Activated CD8-positive, alpha-beta memory T cell treated with anti-CD3 and anti-CD28 coated beads, Interleukin-2, amount 10 ng/mL, durations not matched to agents 7 days and 5 days (primary cell): ENCODE data around the gene CUL9. TPM values are rescaled to one million over a fixed set of nuclear protein-coding genes. Genes with fewer than 3 reads are reported as not detected.

Source experiments
- ATAC-seq: fragments of 150-1000 bp; cut with Tn5 transposase; one replicate; pipeline ENCODE4 v1.10.0; 2021; ENCODE audit warnings: moderate library complexity
- CTCF ChIA-PET: fragments of 350-600 bp; sonication (Branson Sonifier 250); formaldehyde crosslinking; loops from one replicate; lab custom pipeline; 2021; ENCODE audit warnings: antibody characterized with exemption; lab: Charles Lee
- DNase-seq: peaks from one replicate; pipeline ENCODE4 v3.0.0-alpha.2; 2020
- H3K27ac Mint-ChIP-seq: one replicate; pipeline ENCODE4 v1.8.0; 2021; ENCODE audit warnings: mild to moderate bottlenecking, mixed read lengths
- H3K27me3 Mint-ChIP-seq: one replicate; pipeline ENCODE4 v1.8.0; 2021; ENCODE audit warnings: mixed read lengths
- H3K36me3 Mint-ChIP-seq: one replicate; pipeline ENCODE4 v1.8.0; 2021; ENCODE audit warnings: mild to moderate bottlenecking, mixed read lengths
- H3K4me1 Mint-ChIP-seq: one replicate; pipeline ENCODE4 v1.8.0; 2021; ENCODE audit warnings: mixed read lengths
- H3K4me3 Mint-ChIP-seq: one replicate; pipeline ENCODE4 v1.8.0; 2021; ENCODE audit warnings: mild to moderate bottlenecking, moderate library complexity, mixed read lengths
- H3K9me3 Mint-ChIP-seq: one replicate; pipeline ENCODE4 v1.8.0; 2022; ENCODE audit warnings: low read depth, mixed read lengths
- total RNA-seq, 2 experiments: library from RNA; stranded (reverse); gene quantifications; one replicate each; pipeline ENCODE4 v1.2.3, GENCODE V29; 2021

The CUL9 gene
- total RNA-seq, 2 experiments from 2014 or later: 49.9 to 71.3 TPM

DNA sequence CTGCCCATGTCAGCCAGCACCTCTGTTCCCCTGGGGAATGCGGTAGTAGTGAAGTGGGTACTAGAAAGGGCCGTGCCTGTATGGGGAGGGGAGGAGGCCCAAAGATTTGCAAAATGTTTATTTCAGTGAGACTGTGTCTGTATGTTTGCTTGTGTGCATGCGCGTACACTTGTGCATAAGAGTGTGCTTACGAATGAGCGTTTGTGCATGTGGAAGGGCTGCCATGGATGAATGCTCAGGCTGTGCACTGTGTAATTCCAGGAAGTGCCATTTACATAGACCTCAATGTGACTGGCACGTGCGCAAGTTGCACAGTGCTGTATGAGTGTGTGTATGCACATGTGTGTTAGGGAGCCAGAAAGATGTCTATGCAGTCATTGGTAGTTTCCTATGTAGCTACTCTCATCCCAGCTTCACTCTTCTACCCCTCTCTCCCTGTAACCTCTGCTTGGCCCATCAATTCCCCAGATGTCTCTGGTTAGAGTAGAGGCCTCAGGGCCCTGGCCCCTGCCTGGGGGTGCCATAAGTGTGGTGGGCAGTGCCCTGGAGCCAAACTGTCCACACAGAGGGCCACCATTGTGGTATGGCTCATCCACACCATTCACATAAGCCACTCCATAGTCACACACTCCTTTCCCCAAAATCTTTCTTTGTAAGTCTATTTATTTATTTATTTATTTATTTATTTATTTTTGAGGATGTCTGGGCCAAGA lies 89.3 kb downstream of the CUL9 start:
- H3K4me3 Mint-ChIP-seq: no peak overlapping the region
- H3K27ac Mint-ChIP-seq: no peak overlapping the region
- CTCF ChIA-PET: interaction anchor here (1.1 kb wide), 1 partner anchor 116 kb away, joined by 3 read pairs; no protein-coding TSS in a partner anchor

DNA sequence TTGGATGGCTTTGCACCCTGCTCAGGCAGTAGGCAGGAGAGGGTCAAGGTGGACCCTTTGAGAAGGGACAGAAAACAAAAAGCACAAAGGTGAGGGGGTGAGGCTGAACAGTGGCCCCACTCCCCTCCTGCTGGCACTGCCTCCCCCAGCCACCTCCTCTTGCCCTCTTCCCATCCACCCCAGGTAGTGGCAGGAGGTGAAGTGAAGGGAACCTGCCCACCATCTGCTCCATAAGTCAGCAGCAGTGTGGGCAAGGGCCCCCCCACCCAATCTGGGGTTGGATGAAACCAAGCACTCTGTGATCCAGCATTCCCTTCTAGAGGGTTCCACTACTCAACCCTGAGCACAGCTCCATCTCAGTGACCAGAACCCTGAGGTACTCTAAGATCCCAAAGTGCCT lies 89.9 kb downstream of the CUL9 start:
- DNase-seq (no peak), ATAC-seq (no peak)
- CTCF ChIA-PET: interaction anchor here (1.1 kb wide), 1 partner anchor 115 kb away, joined by 3 read pairs; no protein-coding TSS in a partner anchor
- H3K36me3 Mint-ChIP-seq: no peaks in the 10 kb centered on the region
- H3K4me1 Mint-ChIP-seq: peaks cover 23% of the 10 kb centered on the region
- peaks cover 64% of the 10 kb centered on the region for H3K27me3 Mint-ChIP-seq
- no peak overlapping the region for H3K27ac Mint-ChIP-seq
- no peak overlapping the region for H3K4me3 Mint-ChIP-seq
- no peaks in the 10 kb centered on the region for H3K9me3 Mint-ChIP-seq

More for the DNA sequence above, 89.3 kb downstream of the CUL9 start:
- DNase-seq (no peak), ATAC-seq (no peak)
- H3K36me3 Mint-ChIP-seq: no peaks in the 10 kb centered on the region
- peaks cover 58% of the 10 kb centered on the region for H3K27me3 Mint-ChIP-seq
- H3K4me1 Mint-ChIP-seq: peaks cover 21% of the 10 kb centered on the region
- no peaks in the 10 kb centered on the region for H3K9me3 Mint-ChIP-seq

DNA sequence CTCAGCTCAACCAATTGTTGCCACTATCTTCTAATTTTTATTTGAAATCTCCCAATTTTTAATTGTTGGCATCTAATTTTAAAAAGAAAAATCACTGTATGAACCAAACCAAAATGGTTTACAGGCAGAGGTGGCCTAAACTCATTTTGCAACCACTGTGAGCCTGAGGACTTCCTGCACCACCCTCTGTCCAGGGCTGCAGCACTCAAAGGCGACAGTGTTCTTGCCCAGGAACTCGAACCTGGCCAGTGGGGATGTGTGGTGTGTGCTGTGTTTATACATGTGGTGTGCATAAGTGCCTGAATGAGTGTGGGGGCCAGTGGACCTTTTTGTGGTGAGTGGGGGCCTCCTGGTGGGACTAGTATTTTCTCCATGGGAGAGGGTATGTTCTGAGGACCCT lies 91.7 kb downstream of the CUL9 start:
- Mint-ChIP-seq H3K4me3 (no peak overlapping the region), H3K27ac (no peak overlapping the region), H3K4me1 (peaks cover 22% of the 10 kb centered on the region), H3K9me3 (no peaks in the 10 kb centered on the region), H3K36me3 (no peaks in the 10 kb centered on the region), H3K27me3 (peaks cover 68% of the 10 kb centered on the region)
- CTCF ChIA-PET: interaction anchor here (1.0 kb wide), 1 partner anchor 233 kb away, joined by 3 read pairs; no protein-coding TSS in a partner anchor
- ATAC-seq: no peak
- DNase-seq: no peak

Other genes with a start within 250 kb of the CUL9 start
- under 1 TPM; 0.26 to 0.70 TPM for gene GNMT, start 221.4 kb upstream of the CUL9 start, total RNA-seq
- gene PEX6, start 203.0 kb upstream of the CUL9 start, total RNA-seq: 10 to 100 TPM; 24.7 to 26.3 TPM
- gene PPP2R5D, start 197.6 kb upstream of the CUL9 start, total RNA-seq: 10 to 100 TPM; 53.0 to 58.4 TPM
- 10 to 100 TPM; 61.8 to 75.2 TPM for gene MEA1, start 168.2 kb upstream of the CUL9 start, total RNA-seq
- 10 to 100 TPM; 62.6 to 75.1 TPM for gene KLHDC3, start 167.9 kb upstream of the CUL9 start, total RNA-seq
- 10 to 100 TPM; 60.9 to 71.8 TPM for gene RRP36, start 160.6 kb upstream of the CUL9 start, total RNA-seq
- gene CUL7, start 128.3 kb upstream of the CUL9 start, total RNA-seq: 10 to 100 TPM; 10.4 to 12.0 TPM
- 10 to 100 TPM; 64.2 to 71.0 TPM for gene MRPL2, start 122.8 kb upstream of the CUL9 start, total RNA-seq
- 10 to 100 TPM; 15.1 to 16.4 TPM for gene KLC4, start 122.6 kb upstream of the CUL9 start, total RNA-seq
- gene PTK7, start 105.9 kb upstream of the CUL9 start, total RNA-seq: under 1 TPM; 0.33 to 0.85 TPM
- gene SRF, start 10.9 kb upstream of the CUL9 start, total RNA-seq: 10 to 100 TPM; 45.0 to 53.2 TPM
- gene DNPH1, start 47.3 kb downstream of the CUL9 start, total RNA-seq: 10 to 100 TPM; 54.0 to 60.0 TPM
- gene TTBK1, start 61.3 kb downstream of the CUL9 start, total RNA-seq: under 1 TPM; 0.20 to 0.80 TPM
- not detected for gene SLC22A7, start 116.1 kb downstream of the CUL9 start, total RNA-seq
- under 1 TPM; 0.50 to 0.66 TPM for gene CRIP3, start 126.6 kb downstream of the CUL9 start, total RNA-seq
- 10 to 100 TPM in 1 of 2 experiments, 1 to 10 TPM in 1; 9.7 to 12.8 TPM for gene ZNF318, start 187.5 kb downstream of the CUL9 start, total RNA-seq
- gene ABCC10, start 245.3 kb downstream of the CUL9 start, total RNA-seq: 10 to 100 TPM; 52.0 to 59.6 TPM